ENCODE data around the gene GALT. TPM values are rescaled to one million over a fixed set of nuclear protein-coding genes. Genes with fewer than 3 reads are reported as not detected.

GALT gene
- total and polyA plus RNA-seq, 2 of the 13 experiments (the other 11 are each of a cell fraction or from before 2014, with no cell fraction given), result 40.4 to 46.3 TPM

GRCh38 chr9:34636791-34637355 is 9.6 kb upstream of the GALT start (continued):
- TF ChIP-seq NFAT5 (CRISPR knock-in tag; IDR thresholded peaks at IDR 0.05) (peak; percentile 69; the same call in 1 of the 2 replicates), CREB3 (CRISPR knock-in tag; IDR thresholded peaks at IDR 0.05) (no peak), HES4 (CRISPR knock-in tag; IDR thresholded peaks at IDR 0.05; ENCODE audit: borderline replicate concordance) (peak; percentile 94; the same call in 1 of the 2 replicates), HHEX (CRISPR knock-in tag; IDR thresholded peaks at IDR 0.05) (no peak), NR2C2 (CRISPR knock-in tag; IDR thresholded peaks at IDR 0.05; ENCODE audit: borderline replicate concordance) (0 out of 2 replicates have a peak, but pooled peaks have one; percentile 13), ZNF317 (CRISPR knock-in tag; IDR thresholded peaks at IDR 0.05) (peak; percentile 58; the same call in 1 of the 2 replicates), NRL (CRISPR knock-in tag; IDR thresholded peaks at IDR 0.05; ENCODE audit: borderline replicate concordance) (0 out of 2 replicates have a peak, but pooled peaks have one; percentile 26), RFXAP (CRISPR knock-in tag; IDR thresholded peaks at IDR 0.05; ENCODE audit: borderline replicate concordance) (peak; percentile 10; the same call in 1 of the 2 replicates), GLI4 (CRISPR knock-in tag; IDR thresholded peaks at IDR 0.05; ENCODE audit: borderline replicate concordance) (0 out of 2 replicates have a peak, but pooled peaks have one; percentile 64), SATB2 (CRISPR knock-in tag; IDR thresholded peaks at IDR 0.05) (0 out of 2 replicates have a peak, but pooled peaks have one; percentile 72), PRDM15 (CRISPR knock-in tag; IDR thresholded peaks at IDR 0.05) (0 out of 2 replicates have a peak, but pooled peaks have one; percentile 14), CERS6 (CRISPR knock-in tag; IDR thresholded peaks at IDR 0.05) (0 out of 2 replicates have a peak, but pooled peaks have one; percentile 41), ZNF552 (CRISPR knock-in tag; IDR thresholded peaks at IDR 0.05; ENCODE audit: borderline replicate concordance) (0 out of 2 replicates have a peak, but pooled peaks have one; percentile 60), ZNF232 (CRISPR knock-in tag; IDR thresholded peaks at IDR 0.05; ENCODE audit: borderline replicate concordance) (peak; percentile 85; the same call in 1 of the 2 replicates), ONECUT2 (CRISPR knock-in tag; IDR thresholded peaks at IDR 0.05) (0 out of 2 replicates have a peak, but pooled peaks have one; percentile 44)

Data from HepG2 (cell line).